ENCODE data around the gene SLC2A8.

DNA sequence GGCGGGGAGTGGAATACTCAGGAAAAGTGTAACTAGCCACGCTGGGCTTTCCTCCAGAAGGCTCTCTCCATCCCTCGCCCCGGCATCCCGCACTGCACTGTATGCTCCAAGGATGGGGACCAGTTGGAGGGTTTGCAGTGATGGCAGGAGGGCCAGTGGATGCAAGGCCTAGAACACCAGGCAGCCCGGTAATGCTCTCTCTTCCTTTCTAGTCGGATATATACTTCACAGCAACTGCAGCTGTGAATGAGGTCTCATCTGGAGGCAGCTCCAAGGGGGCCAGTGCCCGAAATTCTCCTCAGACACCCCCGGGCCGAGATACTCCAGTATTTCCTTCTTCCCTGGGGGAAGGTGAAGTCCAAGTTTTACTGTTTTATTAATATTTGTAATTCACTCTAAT is 10.0 kb upstream of the SLC2A8 start:
- TF ChIP-seq, protein P1, sequence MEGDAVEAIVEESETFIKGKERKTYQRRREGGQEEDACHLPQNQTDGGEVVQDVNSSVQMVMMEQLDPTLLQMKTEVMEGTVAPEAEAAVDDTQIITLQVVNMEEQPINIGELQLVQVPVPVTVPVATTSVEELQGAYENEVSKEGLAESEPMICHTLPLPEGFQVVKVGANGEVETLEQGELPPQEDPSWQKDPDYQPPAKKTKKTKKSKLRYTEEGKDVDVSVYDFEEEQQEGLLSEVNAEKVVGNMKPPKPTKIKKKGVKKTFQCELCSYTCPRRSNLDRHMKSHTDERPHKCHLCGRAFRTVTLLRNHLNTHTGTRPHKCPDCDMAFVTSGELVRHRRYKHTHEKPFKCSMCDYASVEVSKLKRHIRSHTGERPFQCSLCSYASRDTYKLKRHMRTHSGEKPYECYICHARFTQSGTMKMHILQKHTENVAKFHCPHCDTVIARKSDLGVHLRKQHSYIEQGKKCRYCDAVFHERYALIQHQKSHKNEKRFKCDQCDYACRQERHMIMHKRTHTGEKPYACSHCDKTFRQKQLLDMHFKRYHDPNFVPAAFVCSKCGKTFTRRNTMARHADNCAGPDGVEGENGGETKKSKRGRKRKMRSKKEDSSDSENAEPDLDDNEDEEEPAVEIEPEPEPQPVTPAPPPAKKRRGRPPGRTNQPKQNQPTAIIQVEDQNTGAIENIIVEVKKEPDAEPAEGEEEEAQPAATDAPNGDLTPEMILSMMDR (IDR thresholded peaks at IDR 0.05; ENCODE audit: low read depth, low read length) = no peak
- TF ChIP-seq POLR2A (IDR thresholded peaks at IDR 0.05; ENCODE audit: extremely low read depth, insufficient read length) = no peak
